OCI-LY3 (cell line): ENCODE measurements around the gene PRRG2.
"Not testable (repeated sequence)": the region's sequence is repeated elsewhere in the genome, so short reads cannot be mapped to it uniquely, and the experiment has no call there.

Experiments
- H2AFZ ChIP-seq: fragments of 200-600, 300-600 bp; shearing (Covaris generic); 2 replicates; pipeline ENCODE4 v1.6.0; 2014; ENCODE audit warnings: antibody characterized with exemption, low read depth, low read length
- H3K27ac ChIP-seq: fragments of 200-600, 300-600 bp; sonication (generic); 2 replicates; pipeline ENCODE4 v1.5.1; 2014; ENCODE audit warnings: mild to moderate bottlenecking, low read length, moderate library complexity, mixed read lengths
- H3K27me3 ChIP-seq: fragments of 200-600, 300-600 bp; sonication (generic); 2 replicates; pipeline ENCODE4 v1.6.1; 2014; ENCODE audit warnings: low read depth, low read length, mixed read lengths
- H3K36me3 ChIP-seq: fragments of 200-600, 300-600 bp; sonication (generic); replicated peaks from 2 replicates; pipeline ENCODE3; 2014; ENCODE audit warnings: low read depth, low read length, mixed read lengths
- H3K4me1 ChIP-seq: fragments of 300-600, 200-600 bp; sonication (generic); 2 replicates; pipeline ENCODE4 v1.6.1; 2014; ENCODE audit warnings: low read length, mixed read lengths
- H3K4me2 ChIP-seq: fragments of 200-600, 300-600 bp; sonication (generic); 2 replicates; pipeline ENCODE4 v1.6.1; 2014; ENCODE audit warnings: low read length, mixed read lengths
- H3K4me3 ChIP-seq: fragments of 300-600, 200-600 bp; sonication (generic); 2 replicates; pipeline ENCODE4 v1.5.1; 2014; ENCODE audit warnings: antibody characterized with exemption, mild to moderate bottlenecking, low read length, moderate library complexity
- H3K79me2 ChIP-seq: fragments of 300-600, 200-600 bp; shearing (Covaris generic); 2 replicates; pipeline ENCODE4 v1.6.1; 2014; ENCODE audit warnings: mild to moderate bottlenecking, low read length, mixed read lengths
- H3K9ac ChIP-seq: fragments of 300-600, 200-600 bp; shearing (Covaris generic); 2 replicates; pipeline ENCODE4 v1.6.0; 2014; ENCODE audit warnings: mild to moderate bottlenecking, low read length, moderate library complexity
- H3K9me3 ChIP-seq: fragments of 200-600, 300-600 bp; shearing (Covaris generic); 2 replicates; pipeline ENCODE4 v1.6.1; 2014; ENCODE audit warnings: low read length, mixed read lengths; ENCODE audit not compliant: insufficient read depth
- H4K20me1 ChIP-seq: fragments of 200-600, 300-600 bp; sonication (generic); 2 replicates; pipeline ENCODE4 v1.6.1; 2016; ENCODE audit warnings: low read length, mixed read lengths; ENCODE audit not compliant: insufficient read depth
- EZH2phosphoT487 ChIP-seq: fragments of 200-600 bp; shearing (Covaris generic); IDR thresholded peaks from 2 replicates; pipeline ENCODE4 v1.6.1; 2018; ENCODE audit warnings: antibody characterized with exemption, mixed run types, low read depth
- TF ChIP-seq, protein P1 (sequence below): fragments of 200-600, 300-600 bp; sonication (generic); IDR thresholded peaks from 2 replicates; pipeline ENCODE4 v1.5.1; 2014; ENCODE audit warnings: antibody characterized with exemption, low read length, low read depth

PRRG2 gene

DNA sequence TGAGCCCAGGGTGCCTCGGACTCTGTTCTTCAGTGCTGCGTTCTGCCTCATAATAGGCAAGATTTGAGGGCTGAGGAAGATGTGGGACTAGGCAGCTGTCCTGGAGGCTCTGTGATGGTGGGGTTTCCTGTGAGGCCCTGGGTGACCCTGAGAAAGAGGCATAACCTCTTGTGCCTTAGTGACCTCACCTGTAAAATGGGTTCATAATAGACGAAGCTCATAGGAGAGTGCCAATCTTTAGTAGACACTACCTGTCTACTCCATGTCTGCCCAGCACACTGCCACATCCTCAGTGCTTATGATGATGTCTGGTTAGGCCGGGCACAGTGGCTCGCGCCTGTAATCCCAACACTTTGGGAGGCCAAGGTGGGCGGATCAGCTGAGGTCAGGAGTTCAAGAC is 35.4 kb downstream of the PRRG2 start:
- no peak overlapping the region for H3K9ac ChIP-seq
- H3K4me2 ChIP-seq, result no peak overlapping the region
- TF ChIP-seq, protein P1, sequence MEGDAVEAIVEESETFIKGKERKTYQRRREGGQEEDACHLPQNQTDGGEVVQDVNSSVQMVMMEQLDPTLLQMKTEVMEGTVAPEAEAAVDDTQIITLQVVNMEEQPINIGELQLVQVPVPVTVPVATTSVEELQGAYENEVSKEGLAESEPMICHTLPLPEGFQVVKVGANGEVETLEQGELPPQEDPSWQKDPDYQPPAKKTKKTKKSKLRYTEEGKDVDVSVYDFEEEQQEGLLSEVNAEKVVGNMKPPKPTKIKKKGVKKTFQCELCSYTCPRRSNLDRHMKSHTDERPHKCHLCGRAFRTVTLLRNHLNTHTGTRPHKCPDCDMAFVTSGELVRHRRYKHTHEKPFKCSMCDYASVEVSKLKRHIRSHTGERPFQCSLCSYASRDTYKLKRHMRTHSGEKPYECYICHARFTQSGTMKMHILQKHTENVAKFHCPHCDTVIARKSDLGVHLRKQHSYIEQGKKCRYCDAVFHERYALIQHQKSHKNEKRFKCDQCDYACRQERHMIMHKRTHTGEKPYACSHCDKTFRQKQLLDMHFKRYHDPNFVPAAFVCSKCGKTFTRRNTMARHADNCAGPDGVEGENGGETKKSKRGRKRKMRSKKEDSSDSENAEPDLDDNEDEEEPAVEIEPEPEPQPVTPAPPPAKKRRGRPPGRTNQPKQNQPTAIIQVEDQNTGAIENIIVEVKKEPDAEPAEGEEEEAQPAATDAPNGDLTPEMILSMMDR, result no peak
- TF ChIP-seq EZH2phosphoT487, result no peak
- no peak overlapping the region for H2AFZ ChIP-seq
- H3K27me3 ChIP-seq, result no peaks in the 10 kb centered on the region
- no peak overlapping the region for H3K4me3 ChIP-seq
- H3K9me3 ChIP-seq, result no peaks in the 10 kb centered on the region
- H3K79me2 ChIP-seq, result peaks cover 19% of the 10 kb centered on the region
- H3K27ac ChIP-seq, result no peak overlapping the region
- H3K4me1 ChIP-seq, result no peaks in the 10 kb centered on the region
- H3K36me3 ChIP-seq, result peaks cover 50% of the 10 kb centered on the region
- H4K20me1 ChIP-seq, result peaks cover 7% of the 10 kb centered on the region; the same call in 1 of the 2 replicates

DNA sequence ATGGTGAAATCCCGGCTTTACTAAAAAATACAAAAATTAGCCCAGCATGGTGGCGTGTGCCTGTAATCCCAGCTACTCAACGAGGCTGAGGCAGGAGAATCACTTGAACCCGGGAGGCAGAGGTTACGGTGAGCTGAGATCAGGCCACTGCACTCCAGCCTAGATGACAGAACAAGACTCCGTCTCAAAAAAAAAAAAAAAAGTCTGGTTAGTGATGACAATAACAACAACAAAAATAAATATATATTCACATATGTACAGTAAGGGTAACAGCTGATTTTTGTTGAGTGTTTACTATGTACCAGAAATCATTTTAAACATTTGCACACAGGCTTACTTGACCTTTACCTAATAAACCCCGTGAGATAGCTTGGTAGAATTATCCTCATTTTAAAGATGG is 35.8 kb downstream of the PRRG2 start:
- no peaks in the 10 kb centered on the region for H3K9me3 ChIP-seq
- no peak overlapping the region for H2AFZ ChIP-seq
- no peak overlapping the region for H3K9ac ChIP-seq
- no peaks in the 10 kb centered on the region for H3K4me1 ChIP-seq
- H3K4me2 ChIP-seq, result no peak overlapping the region
- no peak overlapping the region for H3K4me3 ChIP-seq
- H3K79me2 ChIP-seq, result peaks cover 19% of the 10 kb centered on the region
- H4K20me1 ChIP-seq, result peaks cover 7% of the 10 kb centered on the region; the same call in 1 of the 2 replicates
- no peak overlapping the region for H3K27ac ChIP-seq
- H3K36me3 ChIP-seq, result peaks cover 54% of the 10 kb centered on the region
- TF ChIP-seq, protein P1, result no peak
- TF ChIP-seq EZH2phosphoT487, result no peak
- H3K27me3 ChIP-seq, result no peaks in the 10 kb centered on the region

DNA sequence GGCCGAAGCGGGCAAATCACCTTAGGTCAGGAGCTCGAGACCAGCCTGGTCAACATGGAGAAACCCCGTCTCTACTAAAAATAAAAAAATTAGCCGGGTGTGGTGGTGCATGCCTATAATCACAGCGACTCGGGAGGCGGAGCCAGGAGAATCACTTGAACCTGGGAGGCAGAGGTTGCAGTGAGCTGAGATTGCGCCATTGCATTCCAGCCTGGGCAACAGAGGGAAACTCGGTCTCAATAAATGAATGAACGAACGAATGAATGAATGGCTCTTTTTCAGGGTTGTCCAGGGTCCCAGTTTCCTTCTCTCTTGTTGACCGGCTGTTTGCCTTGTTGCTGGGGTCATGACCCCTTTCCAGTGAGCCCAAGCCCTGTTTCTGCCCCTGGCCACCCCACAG is 36.7 kb downstream of the PRRG2 start:
- H3K4me3 ChIP-seq, H3K27me3 ChIP-seq, H3K27ac ChIP-seq, H3K9me3 ChIP-seq, H3K4me2 ChIP-seq, H3K4me1 ChIP-seq, H3K9ac ChIP-seq, H2AFZ ChIP-seq, H4K20me1 ChIP-seq: not testable (repeated sequence)
- H3K36me3 ChIP-seq, result peaks cover 56% of the 10 kb centered on the region
- peaks cover 10% of the 10 kb centered on the region; the same call in 1 of the 2 replicates for H3K79me2 ChIP-seq

DNA sequence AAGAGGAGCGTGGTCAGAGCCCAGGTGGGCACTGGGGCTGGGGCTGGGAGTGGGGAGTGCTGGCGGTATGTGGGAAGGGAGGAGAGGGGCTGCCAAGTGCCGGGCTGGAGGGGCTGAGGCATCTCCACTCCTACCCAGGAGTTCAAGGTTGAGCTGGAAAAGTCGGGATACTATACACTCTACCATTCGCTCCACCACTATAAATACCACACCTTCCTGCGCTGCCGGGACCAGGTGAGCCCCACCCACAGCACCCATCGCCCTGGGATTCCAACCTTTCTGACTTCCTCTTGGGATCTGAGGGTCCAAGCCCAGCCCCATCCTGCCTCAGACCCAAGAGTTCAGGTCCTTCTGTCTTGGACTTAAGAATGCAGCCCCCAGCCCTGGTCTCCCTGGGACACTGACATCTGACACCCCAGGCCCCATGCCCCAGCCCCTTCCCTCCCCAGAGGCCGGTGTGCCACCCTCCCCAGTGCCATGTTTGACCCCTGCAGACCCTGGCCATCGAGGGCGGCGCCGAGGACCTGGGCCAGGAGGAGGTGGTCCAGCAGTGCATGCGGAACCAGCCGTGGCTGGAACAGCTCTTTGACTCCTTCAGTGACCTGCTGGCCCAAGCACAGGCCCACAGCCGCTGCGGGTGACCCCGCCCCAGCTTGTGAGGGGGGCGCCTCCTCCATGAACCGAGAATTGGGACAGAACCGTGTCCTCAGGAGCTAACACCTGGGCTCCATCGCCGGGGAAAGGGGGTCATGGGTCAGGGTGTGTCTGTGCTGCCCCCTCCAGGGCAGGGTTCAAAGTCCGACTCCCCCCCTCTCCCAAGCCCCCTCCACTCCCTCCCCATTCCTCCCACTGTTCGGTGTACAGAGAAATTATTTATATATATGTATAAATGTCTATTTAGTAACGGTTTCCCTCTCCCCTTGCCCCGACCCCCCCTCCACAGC is 44.1 kb downstream of the PRRG2 start:
- H3K4me3 ChIP-seq, result no peak overlapping the region
- H3K4me1 ChIP-seq, result no peaks in the 10 kb centered on the region
- H3K27me3 ChIP-seq, result no peaks in the 10 kb centered on the region
- H3K4me2 ChIP-seq, result no peak overlapping the region
- no peak for TF ChIP-seq EZH2phosphoT487
- TF ChIP-seq, protein P1, result no peak
- H3K79me2 ChIP-seq, result no peaks in the 10 kb centered on the region; the same call in 1 of the 2 replicates
- H3K9me3 ChIP-seq, result no peaks in the 10 kb centered on the region
- H3K36me3 ChIP-seq, result peaks cover 36% of the 10 kb centered on the region
- H3K9ac ChIP-seq, result no peak overlapping the region
- no peaks in the 10 kb centered on the region for H4K20me1 ChIP-seq
- no peak overlapping the region for H2AFZ ChIP-seq
- H3K27ac ChIP-seq, result no peak overlapping the region
